GM21825 (cell line): Measurements from ENCODE around the gene EDRF1.

Experiments
- ATAC-seq: cut with Tn5 transposase; IDR thresholded peaks from one replicate; pipeline ENCODE4 v1.9.1; 2021; ENCODE audit warnings: mild to moderate bottlenecking, moderate library complexity; ENCODE audit not compliant: unreplicated experiment

EDRF1 gene

GRCh38 chr10:125762692-125763648 lies 43.5 kb downstream of the EDRF1 start:
- no peak for ATAC-seq

- no peak for ATAC-seq
Observed at GRCh38 chr10:125765835-125766234, 46.3 kb downstream of the EDRF1 start.

- ATAC-seq, result no peak
Observed at GRCh38 chr10:125766511-125766910, 47.0 kb downstream of the EDRF1 start.

GRCh38 chr10:125768219-125768855 lies 48.8 kb downstream of the EDRF1 start:
- ATAC-seq, result no peak

- no peak for ATAC-seq
Observed at GRCh38 chr10:125769175-125769574, 49.7 kb downstream of the EDRF1 start.

- no peak for ATAC-seq
Observed at GRCh38 chr10:125770844-125771243, 51.3 kb downstream of the EDRF1 start.

GRCh38 chr10:125772112-125772863 lies 52.8 kb downstream of the EDRF1 start:
- ATAC-seq, result no peak

- ATAC-seq, result no peak
Observed at GRCh38 chr10:125772864-125773180, 53.3 kb downstream of the EDRF1 start.

- ATAC-seq, result no peak
Observed at GRCh38 chr10:125773687-125774543, 54.4 kb downstream of the EDRF1 start.

GRCh38 chr10:125774581-125775191 lies 55.2 kb downstream of the EDRF1 start:
- no peak for ATAC-seq

- no peak for ATAC-seq
Observed at GRCh38 chr10:125775491-125776106, 56.1 kb downstream of the EDRF1 start, which contains the start of gene MMP21. Gene MMP21 (minus strand): TSS chr10:125775821. CDS start chr10:125775821, 0 bp downstream.

- ATAC-seq, result no peak
Observed at GRCh38 chr10:125777806-125778205, 58.3 kb downstream of the EDRF1 start.

- ATAC-seq, result no peak
Observed at GRCh38 chr10:125778556-125778955, 59.0 kb downstream of the EDRF1 start.

- no peak for ATAC-seq
Observed at GRCh38 chr10:125779403-125780327, 60.2 kb downstream of the EDRF1 start.

- no peak for ATAC-seq
Observed at GRCh38 chr10:125781374-125781773, 61.9 kb downstream of the EDRF1 start.

- ATAC-seq, result no peak
Observed at GRCh38 chr10:125782054-125782453, 62.5 kb downstream of the EDRF1 start.

GRCh38 chr10:125782616-125783015 lies 63.1 kb downstream of the EDRF1 start:
- ATAC-seq, result no peak

- ATAC-seq, result no peak
Observed at GRCh38 chr10:125783408-125783807, 63.9 kb downstream of the EDRF1 start.

- peak; percentile 86 for ATAC-seq
Observed at GRCh38 chr10:125783957-125784356, 64.4 kb downstream of the EDRF1 start.
